A673 (cell line): ENCODE measurements around the gene ERF.

ENCODE experiments used
- CTCF ChIP-seq: fragments of 300-800, 200-600 bp; sonication (generic); conservative IDR thresholded peaks from 2 replicates; pipeline ENCODE4 v1.5.1; 2017; ENCODE audit warnings: low read depth, mild to moderate bottlenecking, antibody characterized with exemption, low read length, moderate library complexity, mixed read lengths
- EZH2 ChIP-seq: fragments of 200-600 bp; sonication (generic); IDR thresholded peaks from 2 replicates; pipeline ENCODE4 v1.6.1; 2017; ENCODE audit warnings: borderline replicate concordance, low read depth, mild to moderate bottlenecking, mixed read lengths, antibody characterized with exemption, low read length; ENCODE audit not compliant: poor library complexity, severe bottlenecking

- TF ChIP-seq CTCF (no peak), EZH2 (no peak)
Observed at GRCh38 chr19:42274065-42274682, 19.2 kb upstream of the ERF start.
